WTC11 (cell line): ENCODE results near the gene GSG1L2. TPM values are rescaled to one million over a fixed set of nuclear protein-coding genes. Genes with fewer than 3 reads are reported as not detected.

ENCODE experiments used
- ATAC-seq: fragments of 200-7000 bp; cut with Tn5 transposase; 2 replicates; pipeline ENCODE4 v1.10.0; 2021; ENCODE audit warnings: mild to moderate bottlenecking, moderate library complexity
- CTCF ChIA-PET: fragments of 300-600 bp; sonication (Branson Sonifier 250); formaldehyde crosslinking; loops from one replicate; lab custom pipeline; 2021; ENCODE audit warnings: antibody characterized with exemption; lab: Charles Lee
- POLR2A ChIA-PET: fragments of 350-600 bp; sonication (Branson Sonifier 250); formaldehyde crosslinking; loops from one replicate; lab custom pipeline; 2021; ENCODE audit warnings: antibody characterized with exemption; lab: Charles Lee
- DNase-seq: peaks from one replicate; pipeline ENCODE4 v3.0.0; 2021; ENCODE audit warnings: low spot score
- H3K27ac Mint-ChIP-seq: 2 replicates; pipeline ENCODE4 v1.8.0; 2021; ENCODE audit warnings: mixed read lengths
- H3K27me3 Mint-ChIP-seq: 2 replicates; pipeline ENCODE4 v1.8.0; 2021; ENCODE audit warnings: low read depth, mild to moderate bottlenecking, moderate library complexity, mixed read lengths
- H3K36me3 Mint-ChIP-seq: 2 replicates; pipeline ENCODE4 v1.8.0; 2021; ENCODE audit warnings: mixed read lengths
- H3K4me1 Mint-ChIP-seq: 2 replicates; pipeline ENCODE4 v1.8.0; 2022; ENCODE audit warnings: mixed read lengths
- H3K4me3 Mint-ChIP-seq: 2 replicates; pipeline ENCODE4 v1.8.0; 2021; ENCODE audit warnings: mild to moderate bottlenecking, moderate library complexity, mixed read lengths
- H3K9me3 Mint-ChIP-seq: 2 replicates; pipeline ENCODE4 v1.8.0; 2021; ENCODE audit warnings: mixed read lengths
- AR ChIP-seq: fragments of 250-450 bp; sonication (Bioruptor Pico); IDR thresholded peaks from 2 replicates; pipeline ENCODE4 v1.9.0; 2021; ENCODE audit warnings: mild to moderate bottlenecking
- CREB1 ChIP-seq: sonication (generic); formaldehyde crosslinking; IDR thresholded peaks from 2 replicates; pipeline ENCODE4 v1.8.0; 2023; ENCODE audit warnings: mild to moderate bottlenecking, missing genetic modification reagents
- E2F1 ChIP-seq: sonication (generic); formaldehyde crosslinking; IDR thresholded peaks from 2 replicates; pipeline ENCODE4 v1.8.0; 2022; ENCODE audit warnings: mild to moderate bottlenecking, missing genetic modification reagents
- FOXK1 ChIP-seq: sonication (generic); formaldehyde crosslinking; IDR thresholded peaks from 2 replicates; pipeline ENCODE4 v1.8.0; 2022; ENCODE audit warnings: mild to moderate bottlenecking, moderate library complexity, missing genetic modification reagents
- IRF1 ChIP-seq: sonication (generic); formaldehyde crosslinking; IDR thresholded peaks from 2 replicates; pipeline ENCODE4 v1.8.0; 2023; ENCODE audit warnings: missing genetic modification reagents
- MLX ChIP-seq: sonication (generic); formaldehyde crosslinking; IDR thresholded peaks from 2 replicates; pipeline ENCODE4 v1.8.1; 2023; ENCODE audit warnings: mild to moderate bottlenecking, missing genetic modification reagents, moderate library complexity
- NFATC4 ChIP-seq: fragments of 250-450 bp; sonication (Bioruptor Pico); IDR thresholded peaks from 2 replicates; pipeline ENCODE4 v1.9.0; 2021; ENCODE audit warnings: mild to moderate bottlenecking
- NFE2L1 ChIP-seq: sonication (generic); formaldehyde crosslinking; IDR thresholded peaks from 2 replicates; pipeline ENCODE4 v1.8.1; 2023; ENCODE audit warnings: missing genetic modification reagents
- NR2C2 ChIP-seq: sonication (generic); formaldehyde crosslinking; IDR thresholded peaks from 2 replicates; pipeline ENCODE4 v1.8.0; 2022; ENCODE audit warnings: mild to moderate bottlenecking, missing genetic modification reagents
- PRDM15 ChIP-seq: sonication (generic); formaldehyde crosslinking; IDR thresholded peaks from 2 replicates; pipeline ENCODE4 v1.8.0; 2022; ENCODE audit warnings: missing genetic modification reagents
- PREB ChIP-seq: sonication (generic); formaldehyde crosslinking; IDR thresholded peaks from 2 replicates; pipeline ENCODE4 v1.8.1; 2022; ENCODE audit warnings: mild to moderate bottlenecking, missing genetic modification reagents, moderate library complexity, borderline replicate concordance
- SMAD3 ChIP-seq: sonication (generic); formaldehyde crosslinking; IDR thresholded peaks from 2 replicates; pipeline ENCODE4 v1.8.0; 2022; ENCODE audit warnings: missing genetic modification reagents, mild to moderate bottlenecking, borderline replicate concordance
- SMAD4 ChIP-seq: sonication (generic); formaldehyde crosslinking; IDR thresholded peaks from 2 replicates; pipeline ENCODE4 v1.8.0; 2022; ENCODE audit warnings: mild to moderate bottlenecking, missing genetic modification reagents
- SP1 ChIP-seq: sonication (generic); formaldehyde crosslinking; conservative IDR thresholded peaks from 2 replicates; pipeline ENCODE4 v1.8.1; 2022; ENCODE audit warnings: missing genetic modification reagents
- TEAD1 ChIP-seq: sonication (generic); formaldehyde crosslinking; IDR thresholded peaks from 2 replicates; pipeline ENCODE4 v1.8.0; 2022; ENCODE audit warnings: mild to moderate bottlenecking, missing genetic modification reagents
- TP53 ChIP-seq: sonication (generic); formaldehyde crosslinking; IDR thresholded peaks from 2 replicates; pipeline ENCODE4 v1.8.1; 2023; ENCODE audit warnings: mild to moderate bottlenecking, missing genetic modification reagents
- ZNF121 ChIP-seq: sonication (generic); formaldehyde crosslinking; IDR thresholded peaks from 2 replicates; pipeline ENCODE4 v1.8.0; 2023; ENCODE audit warnings: missing genetic modification reagents
- ZNF263 ChIP-seq: sonication (generic); formaldehyde crosslinking; IDR thresholded peaks from 2 replicates; pipeline ENCODE4 v1.8.1; 2022; ENCODE audit warnings: low read depth, mild to moderate bottlenecking, moderate library complexity, missing genetic modification reagents
- ZNF396 ChIP-seq: fragments of 250-450 bp; sonication (Bioruptor Pico); IDR thresholded peaks from 2 replicates; pipeline ENCODE4 v1.8.0; 2021; ENCODE audit warnings: mild to moderate bottlenecking, moderate library complexity, borderline replicate concordance
- ZNF512 ChIP-seq: sonication (generic); formaldehyde crosslinking; IDR thresholded peaks from 2 replicates; pipeline ENCODE4 v1.8.1; 2022; ENCODE audit warnings: missing genetic modification reagents, borderline replicate concordance
- total RNA-seq: library from RNA; stranded (reverse); gene quantifications from 3 replicates; pipeline ENCODE4 v1.2.3, GENCODE V29; 2021

Gene GSG1L2
- total RNA-seq, 1 experiment from 2014 or later = not detected

GRCh38 chr17:9806699-9807098 is 15.2 kb downstream of the GSG1L2 start:
- H3K9me3 Mint-ChIP-seq = peaks cover 10% of the 10 kb centered on the region
- ChIA-PET CTCF (no interaction called here), POLR2A (no interaction called here)
- ATAC-seq (no peak), DNase-seq (no peak)
- no peaks in the 10 kb centered on the region for H3K4me1 Mint-ChIP-seq
- H3K4me3 Mint-ChIP-seq = no peak overlapping the region
- H3K27me3 Mint-ChIP-seq = no peaks in the 10 kb centered on the region
- TF ChIP-seq PREB (no peak), SMAD4 (CRISPR knock-in tag) (no peak), ZNF121 (CRISPR knock-in tag) (no peak), SMAD3 (CRISPR knock-in tag) (no peak), ZNF396 (no peak), SP1 (CRISPR knock-in tag) (no peak), TP53 (CRISPR knock-in tag) (no peak), MLX (CRISPR knock-in tag) (no peak), ZNF263 (CRISPR knock-in tag) (no peak), NFE2L1 (CRISPR knock-in tag) (no peak), E2F1 (CRISPR knock-in tag) (no peak)
- H3K27ac Mint-ChIP-seq = no peak overlapping the region
- no peaks in the 10 kb centered on the region for H3K36me3 Mint-ChIP-seq

GRCh38 chr17:9805769-9806168 is 16.1 kb downstream of the GSG1L2 start:
- Mint-ChIP-seq H3K27me3 (no peaks in the 10 kb centered on the region), H3K27ac (no peak overlapping the region), H3K4me1 (no peaks in the 10 kb centered on the region), H3K4me3 (no peak overlapping the region), H3K36me3 (no peaks in the 10 kb centered on the region), H3K9me3 (peaks cover 10% of the 10 kb centered on the region)
- POLR2A ChIA-PET = no interaction called here
- no peak for TF ChIP-seq PRDM15 (CRISPR knock-in tag)
- TF ChIP-seq NFATC4 (CRISPR knock-in tag) = no peak
- no peak for TF ChIP-seq FOXK1 (CRISPR knock-in tag)
- no peak for TF ChIP-seq AR (CRISPR knock-in tag)
- TF ChIP-seq TP53 (CRISPR knock-in tag) = no peak
- no peak for TF ChIP-seq ZNF263 (CRISPR knock-in tag)
- no peak for TF ChIP-seq ZNF512 (CRISPR knock-in tag)
- TF ChIP-seq TEAD1 (CRISPR knock-in tag) = no peak
- TF ChIP-seq IRF1 = no peak
- TF ChIP-seq NR2C2 (CRISPR knock-in tag) = no peak
- TF ChIP-seq CREB1 = no peak
- CTCF ChIA-PET = no interaction called here
- no peak for ATAC-seq
- DNase-seq = no peak
